Lower leg skin (tissue), 3 donors: ENCODE data around the gene ADGRG6.

Source experiments
- POLR2A ChIP-seq, 2 donors: fragments of 450-650 bp; IDR thresholded peaks; one replicate each; pipeline ENCODE4 v1.6.1; 2016 to 2017; ENCODE audit warnings: antibody characterized with exemption in 2 of 2, mild to moderate bottlenecking in 1 of 2, moderate library complexity in 1 of 2
- TF ChIP-seq, protein P1 (sequence below), 3 donors: fragments of 450-650 bp; IDR thresholded peaks; one replicate each; pipeline ENCODE4 v1.5.1; 2016; ENCODE audit warnings: antibody characterized with exemption in 3 of 3, mild to moderate bottlenecking in 3 of 3, moderate library complexity in 2 of 3

GRCh38 chr6:142458836-142459235 is 157.0 kb downstream of the ADGRG6 start:
- TF ChIP-seq, protein P1, sequence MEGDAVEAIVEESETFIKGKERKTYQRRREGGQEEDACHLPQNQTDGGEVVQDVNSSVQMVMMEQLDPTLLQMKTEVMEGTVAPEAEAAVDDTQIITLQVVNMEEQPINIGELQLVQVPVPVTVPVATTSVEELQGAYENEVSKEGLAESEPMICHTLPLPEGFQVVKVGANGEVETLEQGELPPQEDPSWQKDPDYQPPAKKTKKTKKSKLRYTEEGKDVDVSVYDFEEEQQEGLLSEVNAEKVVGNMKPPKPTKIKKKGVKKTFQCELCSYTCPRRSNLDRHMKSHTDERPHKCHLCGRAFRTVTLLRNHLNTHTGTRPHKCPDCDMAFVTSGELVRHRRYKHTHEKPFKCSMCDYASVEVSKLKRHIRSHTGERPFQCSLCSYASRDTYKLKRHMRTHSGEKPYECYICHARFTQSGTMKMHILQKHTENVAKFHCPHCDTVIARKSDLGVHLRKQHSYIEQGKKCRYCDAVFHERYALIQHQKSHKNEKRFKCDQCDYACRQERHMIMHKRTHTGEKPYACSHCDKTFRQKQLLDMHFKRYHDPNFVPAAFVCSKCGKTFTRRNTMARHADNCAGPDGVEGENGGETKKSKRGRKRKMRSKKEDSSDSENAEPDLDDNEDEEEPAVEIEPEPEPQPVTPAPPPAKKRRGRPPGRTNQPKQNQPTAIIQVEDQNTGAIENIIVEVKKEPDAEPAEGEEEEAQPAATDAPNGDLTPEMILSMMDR (IDR thresholded peaks at IDR 0.05), result no peak
- TF ChIP-seq POLR2A (IDR thresholded peaks at IDR 0.05), result no peak
